GM12872 (cell line): ENCODE results near the gene REPS1.

Experiments used
- TF ChIP-seq, protein P1 (sequence below): IDR thresholded peaks from 3 replicates; pipeline ENCODE4 v1.5.1; 2011; ENCODE audit warnings: low read depth, mild to moderate bottlenecking, low read length, moderate library complexity; ENCODE audit not compliant: insufficient read depth

The REPS1 gene

GRCh38 chr6:138956244-138956924 is 31.7 kb downstream of the REPS1 start:
- TF ChIP-seq, protein P1, sequence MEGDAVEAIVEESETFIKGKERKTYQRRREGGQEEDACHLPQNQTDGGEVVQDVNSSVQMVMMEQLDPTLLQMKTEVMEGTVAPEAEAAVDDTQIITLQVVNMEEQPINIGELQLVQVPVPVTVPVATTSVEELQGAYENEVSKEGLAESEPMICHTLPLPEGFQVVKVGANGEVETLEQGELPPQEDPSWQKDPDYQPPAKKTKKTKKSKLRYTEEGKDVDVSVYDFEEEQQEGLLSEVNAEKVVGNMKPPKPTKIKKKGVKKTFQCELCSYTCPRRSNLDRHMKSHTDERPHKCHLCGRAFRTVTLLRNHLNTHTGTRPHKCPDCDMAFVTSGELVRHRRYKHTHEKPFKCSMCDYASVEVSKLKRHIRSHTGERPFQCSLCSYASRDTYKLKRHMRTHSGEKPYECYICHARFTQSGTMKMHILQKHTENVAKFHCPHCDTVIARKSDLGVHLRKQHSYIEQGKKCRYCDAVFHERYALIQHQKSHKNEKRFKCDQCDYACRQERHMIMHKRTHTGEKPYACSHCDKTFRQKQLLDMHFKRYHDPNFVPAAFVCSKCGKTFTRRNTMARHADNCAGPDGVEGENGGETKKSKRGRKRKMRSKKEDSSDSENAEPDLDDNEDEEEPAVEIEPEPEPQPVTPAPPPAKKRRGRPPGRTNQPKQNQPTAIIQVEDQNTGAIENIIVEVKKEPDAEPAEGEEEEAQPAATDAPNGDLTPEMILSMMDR: no peak

DNA sequence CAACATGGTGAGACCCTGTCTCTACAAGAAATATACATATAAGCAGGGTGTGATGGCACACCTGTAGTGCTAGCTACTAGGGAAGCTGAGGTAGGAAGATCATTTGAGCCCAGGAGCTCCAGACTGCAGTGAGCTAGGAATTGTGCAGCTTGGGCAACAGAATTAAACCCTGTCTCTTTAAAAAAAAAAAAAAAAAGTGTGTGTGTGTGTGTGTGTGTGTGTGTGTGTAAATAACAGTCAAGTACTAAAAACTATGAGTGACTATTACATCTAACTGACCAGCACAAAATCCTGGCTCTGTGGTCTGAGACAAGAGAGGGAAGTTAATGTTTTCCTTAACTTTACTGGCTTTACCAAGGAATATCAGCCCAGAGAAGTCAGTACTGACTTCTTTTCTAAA is 32.8 kb downstream of the REPS1 start:
- TF ChIP-seq, protein P1: no peak

GRCh38 chr6:138953451-138953850 is 34.6 kb downstream of the REPS1 start:
- TF ChIP-seq, protein P1: no peak

- TF ChIP-seq, protein P1: no peak
These were observed 39.4 kb downstream of the REPS1 start for GRCh38 chr6:138948546-138949179.

DNA sequence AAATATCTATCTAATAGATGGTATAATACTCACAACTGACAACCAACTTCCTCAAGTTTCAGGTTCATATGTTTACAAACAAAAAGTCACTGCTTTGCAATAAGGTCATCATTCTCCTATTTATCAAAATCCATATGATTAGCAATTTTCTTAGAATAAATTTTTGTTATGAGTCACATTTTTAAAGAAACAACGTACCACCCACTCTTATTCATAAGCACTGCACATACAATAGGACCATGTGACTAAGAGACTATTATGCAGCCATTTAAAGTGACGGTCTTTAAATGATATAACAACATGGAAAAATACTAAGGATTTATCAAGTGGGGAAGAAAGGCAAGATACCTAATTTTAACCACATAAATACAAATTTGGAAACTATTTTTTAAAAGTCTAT is 40.0 kb downstream of the REPS1 start:
- TF ChIP-seq, protein P1: no peak

DNA sequence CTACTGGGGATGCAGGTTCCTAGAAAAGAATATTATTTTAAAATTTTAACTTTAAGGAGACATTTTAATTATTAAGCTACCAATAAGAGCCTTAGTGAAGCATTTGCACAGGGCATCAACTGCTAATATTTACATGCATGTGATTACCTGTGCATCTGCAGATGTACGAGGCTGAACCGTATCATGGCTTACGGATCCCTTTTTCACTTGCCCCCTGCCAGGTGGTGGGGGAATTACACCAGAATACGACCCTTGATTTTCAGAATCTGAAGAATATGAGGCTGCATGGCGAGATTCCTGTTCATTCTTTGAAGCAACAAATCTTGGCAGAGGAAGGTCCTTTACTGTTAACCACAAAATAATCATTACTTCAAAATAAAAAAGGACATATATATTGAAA is 42.7 kb downstream of the REPS1 start:
- TF ChIP-seq, protein P1: 0 out of 3 replicates have a peak, but pooled peaks have one; percentile 10

DNA sequence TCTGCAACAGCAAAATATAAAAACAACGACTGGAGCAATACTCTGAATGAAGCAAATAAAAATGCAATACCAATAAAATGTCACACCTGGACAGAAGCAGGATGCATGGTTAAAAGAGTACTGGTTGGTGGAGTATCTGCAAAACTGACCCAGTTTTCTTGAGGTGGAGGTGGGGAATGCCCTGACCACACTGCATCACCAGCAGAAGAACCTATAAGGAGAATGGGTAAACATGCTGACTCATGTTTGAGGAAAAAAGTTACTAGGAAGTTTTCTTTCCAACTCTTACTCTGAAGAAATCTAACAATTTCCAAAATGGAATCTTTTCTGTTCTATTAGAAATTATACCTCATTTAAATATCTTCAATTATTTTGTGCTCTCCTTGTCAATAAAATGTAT is 43.6 kb downstream of the REPS1 start:
- TF ChIP-seq, protein P1: no peak
